Liver (tissue), 3 donors: Measurements from ENCODE around the gene VDAC1.

ENCODE experiments used
- FOXA1 ChIP-seq: IDR thresholded peaks from 2 replicates; pipeline ENCODE4 v1.6.1; 2016; ENCODE audit warnings: antibody characterized with exemption
- HNF4A ChIP-seq, 2 donors: conservative IDR thresholded peaks; 2 replicates each; pipeline ENCODE4 v1.6.1; 2016; ENCODE audit warnings: antibody characterized with exemption in 2 of 2, mild to moderate bottlenecking in 2 of 2
- HNF4G ChIP-seq: IDR thresholded peaks from 2 replicates; pipeline ENCODE4 v1.6.1; 2016; ENCODE audit warnings: antibody characterized with exemption
- JUND ChIP-seq, 2 donors: IDR thresholded peaks; 2 replicates each; pipeline ENCODE4 v1.6.1; 2016; ENCODE audit warnings: antibody characterized with exemption in 2 of 2
- NR2F2 ChIP-seq: IDR thresholded peaks from 2 replicates; pipeline ENCODE4 v1.6.1; 2016; ENCODE audit warnings: antibody characterized with exemption
- RAD21 ChIP-seq, 2 donors: IDR thresholded peaks; 2 replicates each; pipeline ENCODE4 v1.6.1; 2016; ENCODE audit warnings: antibody characterized with exemption in 2 of 2, mild to moderate bottlenecking in 2 of 2
- TAF1 ChIP-seq: conservative IDR thresholded peaks from 2 replicates; pipeline ENCODE4 v1.6.1; 2016; ENCODE audit warnings: antibody characterized with exemption, mild to moderate bottlenecking
- YY1 ChIP-seq: IDR thresholded peaks from 2 replicates; pipeline ENCODE4 v1.6.1; 2016; ENCODE audit warnings: antibody characterized with exemption, mild to moderate bottlenecking
- TF ChIP-seq, protein P1 (sequence below): fragments of 150-350 bp; IDR thresholded peaks from 2 replicates; pipeline ENCODE4 v1.5.1; 2017; ENCODE audit warnings: improper control_type of control experiment, low read depth, low read length; ENCODE audit not compliant: missing input control
- TF ChIP-seq, protein P2 (sequence below): IDR thresholded peaks from 2 replicates; pipeline ENCODE4 v1.6.1; 2016; ENCODE audit warnings: antibody characterized with exemption, mild to moderate bottlenecking
- TF ChIP-seq, protein P3 (sequence below): IDR thresholded peaks from 2 replicates; pipeline ENCODE4 v1.6.1; 2016; ENCODE audit warnings: antibody characterized with exemption
- TF ChIP-seq, protein P4 (sequence below): IDR thresholded peaks from 2 replicates; pipeline ENCODE4 v1.6.1; 2016; ENCODE audit warnings: antibody characterized with exemption
- TF ChIP-seq, protein P5 (sequence below): IDR thresholded peaks from 2 replicates; pipeline ENCODE4 v1.6.1; 2016; ENCODE audit warnings: antibody characterized with exemption
- donor health status: healthy.
- donor health status: healthy.

DNA sequence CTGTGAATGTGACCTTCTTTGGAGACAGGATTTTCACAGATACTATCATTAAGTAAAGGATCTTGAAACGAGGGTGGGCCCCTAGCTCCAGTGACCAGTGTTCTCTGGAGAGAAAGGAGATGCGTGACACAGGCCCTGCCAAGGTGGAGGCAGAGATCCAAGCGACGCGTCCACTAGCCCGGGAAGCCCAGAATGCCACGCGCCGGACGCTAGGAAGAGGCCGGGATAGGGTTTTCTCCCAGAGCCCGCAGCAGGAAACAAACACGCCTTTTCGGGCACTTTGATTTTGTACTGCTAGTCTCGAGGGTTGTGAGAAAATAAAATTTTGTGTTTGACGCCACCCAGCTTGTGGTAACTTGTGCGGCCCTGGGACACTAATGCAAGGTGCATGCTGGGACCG lies 29.6 kb upstream of the VDAC1 start:
- TF ChIP-seq, protein P1, sequence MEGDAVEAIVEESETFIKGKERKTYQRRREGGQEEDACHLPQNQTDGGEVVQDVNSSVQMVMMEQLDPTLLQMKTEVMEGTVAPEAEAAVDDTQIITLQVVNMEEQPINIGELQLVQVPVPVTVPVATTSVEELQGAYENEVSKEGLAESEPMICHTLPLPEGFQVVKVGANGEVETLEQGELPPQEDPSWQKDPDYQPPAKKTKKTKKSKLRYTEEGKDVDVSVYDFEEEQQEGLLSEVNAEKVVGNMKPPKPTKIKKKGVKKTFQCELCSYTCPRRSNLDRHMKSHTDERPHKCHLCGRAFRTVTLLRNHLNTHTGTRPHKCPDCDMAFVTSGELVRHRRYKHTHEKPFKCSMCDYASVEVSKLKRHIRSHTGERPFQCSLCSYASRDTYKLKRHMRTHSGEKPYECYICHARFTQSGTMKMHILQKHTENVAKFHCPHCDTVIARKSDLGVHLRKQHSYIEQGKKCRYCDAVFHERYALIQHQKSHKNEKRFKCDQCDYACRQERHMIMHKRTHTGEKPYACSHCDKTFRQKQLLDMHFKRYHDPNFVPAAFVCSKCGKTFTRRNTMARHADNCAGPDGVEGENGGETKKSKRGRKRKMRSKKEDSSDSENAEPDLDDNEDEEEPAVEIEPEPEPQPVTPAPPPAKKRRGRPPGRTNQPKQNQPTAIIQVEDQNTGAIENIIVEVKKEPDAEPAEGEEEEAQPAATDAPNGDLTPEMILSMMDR: no peak
- TF ChIP-seq, protein P2, sequence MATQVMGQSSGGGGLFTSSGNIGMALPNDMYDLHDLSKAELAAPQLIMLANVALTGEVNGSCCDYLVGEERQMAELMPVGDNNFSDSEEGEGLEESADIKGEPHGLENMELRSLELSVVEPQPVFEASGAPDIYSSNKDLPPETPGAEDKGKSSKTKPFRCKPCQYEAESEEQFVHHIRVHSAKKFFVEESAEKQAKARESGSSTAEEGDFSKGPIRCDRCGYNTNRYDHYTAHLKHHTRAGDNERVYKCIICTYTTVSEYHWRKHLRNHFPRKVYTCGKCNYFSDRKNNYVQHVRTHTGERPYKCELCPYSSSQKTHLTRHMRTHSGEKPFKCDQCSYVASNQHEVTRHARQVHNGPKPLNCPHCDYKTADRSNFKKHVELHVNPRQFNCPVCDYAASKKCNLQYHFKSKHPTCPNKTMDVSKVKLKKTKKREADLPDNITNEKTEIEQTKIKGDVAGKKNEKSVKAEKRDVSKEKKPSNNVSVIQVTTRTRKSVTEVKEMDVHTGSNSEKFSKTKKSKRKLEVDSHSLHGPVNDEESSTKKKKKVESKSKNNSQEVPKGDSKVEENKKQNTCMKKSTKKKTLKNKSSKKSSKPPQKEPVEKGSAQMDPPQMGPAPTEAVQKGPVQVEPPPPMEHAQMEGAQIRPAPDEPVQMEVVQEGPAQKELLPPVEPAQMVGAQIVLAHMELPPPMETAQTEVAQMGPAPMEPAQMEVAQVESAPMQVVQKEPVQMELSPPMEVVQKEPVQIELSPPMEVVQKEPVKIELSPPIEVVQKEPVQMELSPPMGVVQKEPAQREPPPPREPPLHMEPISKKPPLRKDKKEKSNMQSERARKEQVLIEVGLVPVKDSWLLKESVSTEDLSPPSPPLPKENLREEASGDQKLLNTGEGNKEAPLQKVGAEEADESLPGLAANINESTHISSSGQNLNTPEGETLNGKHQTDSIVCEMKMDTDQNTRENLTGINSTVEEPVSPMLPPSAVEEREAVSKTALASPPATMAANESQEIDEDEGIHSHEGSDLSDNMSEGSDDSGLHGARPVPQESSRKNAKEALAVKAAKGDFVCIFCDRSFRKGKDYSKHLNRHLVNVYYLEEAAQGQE: no peak
- no peak for TF ChIP-seq FOXA1
- TF ChIP-seq NR2F2: no peak
- no peak for TF ChIP-seq YY1
- no peak for TF ChIP-seq HNF4A (conservative IDR thresholded peaks at IDR 0.05)
- no peak for TF ChIP-seq JUND (IDR thresholded peaks at IDR 0.05)
- no peak for TF ChIP-seq TAF1
- TF ChIP-seq, protein P3, sequence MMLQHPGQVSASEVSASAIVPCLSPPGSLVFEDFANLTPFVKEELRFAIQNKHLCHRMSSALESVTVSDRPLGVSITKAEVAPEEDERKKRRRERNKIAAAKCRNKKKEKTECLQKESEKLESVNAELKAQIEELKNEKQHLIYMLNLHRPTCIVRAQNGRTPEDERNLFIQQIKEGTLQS: no peak
- TF ChIP-seq, protein P4, sequence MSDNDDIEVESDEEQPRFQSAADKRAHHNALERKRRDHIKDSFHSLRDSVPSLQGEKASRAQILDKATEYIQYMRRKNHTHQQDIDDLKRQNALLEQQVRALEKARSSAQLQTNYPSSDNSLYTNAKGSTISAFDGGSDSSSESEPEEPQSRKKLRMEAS: no peak
- TF ChIP-seq RAD21 (IDR thresholded peaks at IDR 0.05): no peak
- TF ChIP-seq, protein P5, sequence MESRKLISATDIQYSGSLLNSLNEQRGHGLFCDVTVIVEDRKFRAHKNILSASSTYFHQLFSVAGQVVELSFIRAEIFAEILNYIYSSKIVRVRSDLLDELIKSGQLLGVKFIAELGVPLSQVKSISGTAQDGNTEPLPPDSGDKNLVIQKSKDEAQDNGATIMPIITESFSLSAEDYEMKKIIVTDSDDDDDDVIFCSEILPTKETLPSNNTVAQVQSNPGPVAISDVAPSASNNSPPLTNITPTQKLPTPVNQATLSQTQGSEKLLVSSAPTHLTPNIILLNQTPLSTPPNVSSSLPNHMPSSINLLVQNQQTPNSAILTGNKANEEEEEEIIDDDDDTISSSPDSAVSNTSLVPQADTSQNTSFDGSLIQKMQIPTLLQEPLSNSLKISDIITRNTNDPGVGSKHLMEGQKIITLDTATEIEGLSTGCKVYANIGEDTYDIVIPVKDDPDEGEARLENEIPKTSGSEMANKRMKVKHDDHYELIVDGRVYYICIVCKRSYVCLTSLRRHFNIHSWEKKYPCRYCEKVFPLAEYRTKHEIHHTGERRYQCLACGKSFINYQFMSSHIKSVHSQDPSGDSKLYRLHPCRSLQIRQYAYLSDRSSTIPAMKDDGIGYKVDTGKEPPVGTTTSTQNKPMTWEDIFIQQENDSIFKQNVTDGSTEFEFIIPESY: no peak
- TF ChIP-seq HNF4G: no peak
